Hepatocyte (in vitro differentiated cells): Measurements from ENCODE around the gene RRP15.
A peak's percentile ranks its signal among the peaks of the same experiment; 100 is the strongest.

Experiments
- CTCF ChIP-seq: fragments of 200-600 bp; sonication (generic); IDR thresholded peaks from 2 replicates; pipeline ENCODE4 v1.5.1; 2016; ENCODE audit warnings: antibody characterized with exemption, mild to moderate bottlenecking; ENCODE audit not compliant: poor library complexity
- EZH2 ChIP-seq: fragments of 200-600 bp; sonication (generic); IDR thresholded peaks from 2 replicates; pipeline ENCODE4 v1.6.1; 2016; ENCODE audit warnings: antibody characterized with exemption, mild to moderate bottlenecking, borderline replicate concordance

GRCh38 chr1:218344814-218345672 lies 60.0 kb downstream of the RRP15 start, which contains the start of gene TGFB2:
- TF ChIP-seq CTCF, result peak; percentile 30
- no peak for TF ChIP-seq EZH2
